HepG2 (cell line): ENCODE results near the gene PARP1. TPM values are rescaled to one million over a fixed set of nuclear protein-coding genes. Genes with fewer than 3 reads are reported as not detected.

Experiments
- ATAC-seq: fragments of 200-7000 bp; cut with Tn5 transposase; 3 replicates; pipeline ENCODE4 v1.9.1; 2020; ENCODE audit warnings: mild to moderate bottlenecking, moderate library complexity
- BruUV-seq: library from RNA; stranded (reverse); fragments of 400-500 nt; replicated peaks from 2 replicates; lab custom pipeline; 2021; lab: Mats Ljungman, UMichigan
- CTCF ChIA-PET: fragments of 300-600 bp; formaldehyde crosslinking; extraction: SDS; loops from one replicate; lab custom pipeline; 2021; ENCODE audit warnings: low total read pairs, inconsistent platforms, low intra/inter-chr PET ratio; lab: Yijun Ruan, JAX
- POLR2A ChIA-PET: fragments of 350-600 bp; sonication (Branson Sonifier 250); formaldehyde crosslinking; loops from one replicate; lab custom pipeline; 2020; ENCODE audit warnings: antibody characterized with exemption, inconsistent platforms; lab: Yijun Ruan, JAX
- DNase-seq: peaks from one replicate; pipeline ENCODE4 v3.0.0-alpha.2; 2015; ENCODE audit warnings: low spot score
- FAIRE-seq: peaks from 3 replicates; lab custom pipeline; 2011; peaks lifted over from hg19 to GRCh38; lab: Jason Lieb, UNC
- H2AFZ ChIP-seq: one replicate; pipeline ENCODE4 v1.6.1; 2011; ENCODE audit warnings: low read length, inconsistent platforms
- H3K27ac ChIP-seq: fragments of 300-600 bp; 3 replicates; pipeline ENCODE4 v1.8.0; 2011; ENCODE audit warnings: mixed run types, mild to moderate bottlenecking, mixed read lengths, low read length, inconsistent platforms; ENCODE audit not compliant: insufficient read depth; ENCODE audit errors: extremely low read length
- H3K27me3 ChIP-seq, 2 experiments: fragments of 200-600 bp in 1 of 2; 2 replicates in 1 of 2; 3 replicates in 1 of 2; pipeline versions ENCODE4 v1.6.0 to v1.8.0; 2011; ENCODE audit warnings: low read length in 2 of 2, mild to moderate bottlenecking in 2 of 2, moderate library complexity in 2 of 2, inconsistent platforms in 1 of 2; ENCODE audit not compliant: insufficient read depth in 2 of 2, control insufficient read depth in 1 of 2
- H3K36me3 ChIP-seq, 2 experiments: fragments of 200-600 bp in 1 of 2; replicated peaks in 1 of 2; 2 replicates in 1 of 2; 3 replicates in 1 of 2; pipeline versions ENCODE4 v1.5.1 to v1.8.0; 2011; ENCODE audit warnings: low read length in 2 of 2, inconsistent platforms in 1 of 2; ENCODE audit not compliant: insufficient read depth in 2 of 2, control insufficient read depth in 1 of 2
- H3K4me1 ChIP-seq: 2 replicates; pipeline ENCODE4 v1.5.1; 2012; ENCODE audit warnings: low read length, inconsistent platforms; ENCODE audit not compliant: insufficient read depth
- H3K4me2 ChIP-seq: 2 replicates; pipeline ENCODE4 v1.6.0; 2011; ENCODE audit warnings: low read depth, low read length, inconsistent platforms
- H3K4me3 ChIP-seq, 3 experiments: fragments of 200-600 bp in 1 of 3; sonication (generic), shearing (Covaris generic) in 1 of 3; replicated peaks in 1 of 3; 2 replicates each; pipeline ENCODE4 v1.5.1; 2011 to 2016; ENCODE audit warnings: low read length in 3 of 3, inconsistent platforms in 2 of 3, low read depth in 2 of 3, mild to moderate bottlenecking in 2 of 3, control low read depth in 1 of 3, mixed read lengths in 1 of 3; ENCODE audit not compliant: insufficient read depth in 1 of 3
- H3K79me2 ChIP-seq: one replicate; pipeline ENCODE4 v1.6.1; 2011; ENCODE audit warnings: low read length, inconsistent platforms; ENCODE audit not compliant: insufficient read depth
- H3K9ac ChIP-seq: 2 replicates; pipeline ENCODE4 v1.6.0; 2011; ENCODE audit warnings: mild to moderate bottlenecking, low read depth, low read length, inconsistent platforms; ENCODE audit not compliant: insufficient read depth
- H3K9me3 ChIP-seq: 2 replicates; pipeline ENCODE4 v1.5.1; 2012; ENCODE audit warnings: mild to moderate bottlenecking, low read length
- H4K20me1 ChIP-seq: 2 replicates; pipeline ENCODE4 v1.6.0; 2011; ENCODE audit warnings: inconsistent platforms, mild to moderate bottlenecking, low read length, moderate library complexity; ENCODE audit not compliant: insufficient read depth
- FOXK2 ChIP-seq: fragments of 450-650 bp; IDR thresholded peaks from 2 replicates; pipeline ENCODE4 v1.6.1; 2016
- HNRNPUL1 ChIP-seq: fragments of 200-400 bp; formaldehyde crosslinking; IDR thresholded peaks from 2 replicates; pipeline ENCODE4 v1.6.1; 2017; ENCODE audit warnings: low read depth, mild to moderate bottlenecking, low read length, moderate library complexity
- KDM6A ChIP-seq: IDR thresholded peaks from 2 replicates; pipeline ENCODE4 v1.6.1; 2016; ENCODE audit warnings: low read depth
- NFKBIZ ChIP-seq: IDR thresholded peaks from 2 replicates; pipeline ENCODE4 v1.6.1; 2018; ENCODE audit warnings: missing genetic modification reagents, missing compliant biosample characterization
- RBFOX2 ChIP-seq: fragments of 200-400 bp; formaldehyde crosslinking; IDR thresholded peaks from 2 replicates; pipeline ENCODE4 v1.6.1; 2017; ENCODE audit warnings: low read depth, mild to moderate bottlenecking, low read length
- RFX3 ChIP-seq: IDR thresholded peaks from 2 replicates; pipeline ENCODE4 v1.6.1; 2016; ENCODE audit warnings: missing biosample characterization, missing genetic modification reagents
- SP1 ChIP-seq, 2 experiments: fragments of 450-650 bp in 1 of 2; sonication (generic) in 1 of 2; formaldehyde crosslinking in 1 of 2; IDR thresholded peaks; 2 replicates each; pipeline versions ENCODE4 v1.4.0 to v1.6.1; 2016 to 2020; ENCODE audit warnings: missing genetic modification reagents in 1 of 2
- U2AF2 ChIP-seq: fragments of 200-400 bp; formaldehyde crosslinking; IDR thresholded peaks from 2 replicates; pipeline ENCODE4 v1.6.1; 2017; ENCODE audit warnings: low read depth, mild to moderate bottlenecking, low read length
- ZFP37 ChIP-seq: sonication (generic); formaldehyde crosslinking; IDR thresholded peaks from 2 replicates; pipeline ENCODE4 v1.4.0; 2020; ENCODE audit warnings: missing genetic modification reagents, borderline replicate concordance
- ZNF24 ChIP-seq: fragments of 450-650 bp; IDR thresholded peaks from 2 replicates; pipeline ENCODE4 v1.6.1; 2017; ENCODE audit warnings: antibody characterized with exemption, mild to moderate bottlenecking
- ZNF30 ChIP-seq: sonication (generic); formaldehyde crosslinking; IDR thresholded peaks from 2 replicates; pipeline ENCODE4 v1.5.0; 2020; ENCODE audit warnings: mild to moderate bottlenecking, missing genetic modification reagents
- ZNF317 ChIP-seq: sonication (generic); formaldehyde crosslinking; IDR thresholded peaks from 2 replicates; pipeline ENCODE4 v1.5.0; 2020; ENCODE audit warnings: mild to moderate bottlenecking, missing genetic modification reagents
- ZNF382 ChIP-seq: sonication (generic); formaldehyde crosslinking; IDR thresholded peaks from 2 replicates; pipeline ENCODE4 v1.5.0; 2020; ENCODE audit warnings: missing genetic modification reagents, mild to moderate bottlenecking, borderline replicate concordance
- ZNF431 ChIP-seq: sonication (generic); formaldehyde crosslinking; IDR thresholded peaks from 2 replicates; pipeline ENCODE4 v1.9.0; 2022; ENCODE audit warnings: missing genetic modification reagents, low read depth, mild to moderate bottlenecking, borderline replicate concordance
- ZNF549 ChIP-seq: sonication (generic); formaldehyde crosslinking; IDR thresholded peaks from 2 replicates; pipeline ENCODE4 v1.5.0; 2020; ENCODE audit warnings: missing genetic modification reagents
- ZNF564 ChIP-seq: sonication (generic); formaldehyde crosslinking; IDR thresholded peaks from 2 replicates; pipeline ENCODE4 v1.8.1; 2023; ENCODE audit warnings: mild to moderate bottlenecking, missing genetic modification reagents
- WGBS: methylation state at CpG from one replicate; pipeline ENCODE4 v1.1.6; 2017; ENCODE audit warnings: low lambda C conversion rate; 5-methylcytosine and 5-hydroxymethylcytosine counted together
- in situ Hi-C: cut with HindIII; loops from 2 replicates; pipeline ENCODE4 v1.10.0; 2017; ENCODE audit warnings: low pct_unique_long_range_greater_than_20kb; ENCODE audit not compliant: extremely low pct_ligation_motif_present
- intact Hi-C: fragments of 100-400 bp; cut with micrococcal nuclease; formaldehyde crosslinking; loops from one replicate; pipeline ENCODE4 v1.10.0; 2022; ENCODE audit not compliant: unreplicated experiment
- polyA plus RNA-seq, 8 experiments: library from polyadenylated mRNA; depleted of rRNA in 3 of 8; stranded (reverse) in 7 of 8; unstranded in 1 of 8; fragments of >200 nt; fragmentation: Illumina TruSeq in 4 of 8; extraction: Trizol in 4 of 8; gene quantifications; 2 replicates each; pipeline versions ENCODE4 v1.2.1 to v1.2.3, GENCODE V29; 2011 to 2016; ENCODE audit warnings: low read depth in 4 of 8, missing spikeins in 1 of 8, mixed read lengths in 1 of 8; ENCODE audit not compliant: insufficient read depth in 1 of 8
- total RNA-seq, 5 experiments: library from RNA; depleted of rRNA; stranded (reverse); fragments of >200 nt; fragmentation: Illumina TruSeq; extraction: Trizol; gene quantifications; 2 replicates each; pipeline ENCODE4 v1.2.3, GENCODE V29; 2016; ENCODE audit warnings: low read depth in 1 of 5
- TF ChIP-seq, protein P1 (sequence below): sonication (generic); formaldehyde crosslinking; IDR thresholded peaks from 2 replicates; pipeline ENCODE4 v1.5.0; 2020; ENCODE audit warnings: missing genetic modification reagents
- TF ChIP-seq, protein P2 (sequence below): sonication (generic); formaldehyde crosslinking; IDR thresholded peaks from 2 replicates; pipeline ENCODE4 v1.8.0; 2022; ENCODE audit warnings: missing genetic modification reagents, low read depth, mild to moderate bottlenecking, borderline replicate concordance
- TF ChIP-seq, protein P3 (sequence below): IDR thresholded peaks from 2 replicates; pipeline ENCODE4 v1.6.1; 2012; ENCODE audit warnings: low read depth, low read length, improper control_type of control experiment

PARP1 gene
- total and polyA plus RNA-seq, 2 of the 13 experiments (the other 11 are each of a cell fraction or from before 2014, with no cell fraction given), result 50.1 to 85.2 TPM

DNA sequence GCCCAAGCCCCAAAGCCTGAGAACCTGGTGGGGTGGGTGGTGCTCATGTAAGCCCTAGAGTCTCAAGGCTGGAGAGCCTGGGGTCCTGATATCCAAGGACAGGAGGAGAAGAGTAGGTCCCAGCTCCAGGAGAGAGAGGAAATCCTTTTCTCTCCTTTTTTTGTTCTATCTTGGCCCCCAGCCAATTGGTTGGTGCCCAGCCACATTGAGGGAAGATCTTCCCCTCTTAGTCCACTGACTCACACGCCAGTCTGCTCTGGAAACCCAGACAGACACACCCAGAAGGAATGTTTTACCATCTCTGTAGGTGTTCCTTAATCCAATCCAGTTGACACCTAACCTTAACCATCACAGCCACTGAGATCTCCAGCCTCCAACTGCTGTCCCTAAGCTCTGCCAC is 82.7 kb downstream of the PARP1 start:
- 0% methylated on average over 1 of the region's 1 CpG for WGBS
- H4K20me1 ChIP-seq, result no peaks in the 10 kb centered on the region
- TF ChIP-seq ZNF317 (no peak), ZNF431 (CRISPR knock-in tag) (no peak), FOXK2 (no peak), NFKBIZ (CRISPR knock-in tag) (no peak), RFX3 (CRISPR knock-in tag) (no peak), HNRNPUL1 (no peak), ZNF24 (no peak)
- TF ChIP-seq, protein P1, sequence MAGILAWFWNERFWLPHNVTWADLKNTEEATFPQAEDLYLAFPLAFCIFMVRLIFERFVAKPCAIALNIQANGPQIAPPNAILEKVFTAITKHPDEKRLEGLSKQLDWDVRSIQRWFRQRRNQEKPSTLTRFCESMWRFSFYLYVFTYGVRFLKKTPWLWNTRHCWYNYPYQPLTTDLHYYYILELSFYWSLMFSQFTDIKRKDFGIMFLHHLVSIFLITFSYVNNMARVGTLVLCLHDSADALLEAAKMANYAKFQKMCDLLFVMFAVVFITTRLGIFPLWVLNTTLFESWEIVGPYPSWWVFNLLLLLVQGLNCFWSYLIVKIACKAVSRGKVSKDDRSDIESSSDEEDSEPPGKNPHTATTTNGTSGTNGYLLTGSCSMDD (CRISPR knock-in tag), result no peak
- TF ChIP-seq, all 625 proteins: peak for 0
- ChIA-PET CTCF (no interaction called here), POLR2A (interaction anchor here (0.9 kb wide), 1 partner anchor 16 kb away, joined by 3 read pairs; the partner anchor contains the start of gene LIN9)
- Histone ChIP-seq H3K4me3 (no peak overlapping the region), H3K27ac (no peak overlapping the region), H3K36me3 (no peaks in the 10 kb centered on the region), H3K4me1 (peaks cover 22% of the 10 kb centered on the region), H3K9ac (no peak overlapping the region), H2AFZ (no peak overlapping the region), H3K79me2 (no peaks in the 10 kb centered on the region), H3K4me2 (no peak overlapping the region), H3K27me3 (0 out of 5 replicates have a peak, but pooled peaks cover 0 to 1% of the 10 kb centered on the region in 2 experiments), H3K9me3 (no peaks in the 10 kb centered on the region)
- no peak for ATAC-seq
- no peak for DNase-seq
- in situ Hi-C loops (no loop called here), intact Hi-C loops (no loop called here)
- no TSS peak for BruUV-seq
- FAIRE-seq, result no peak

DNA sequence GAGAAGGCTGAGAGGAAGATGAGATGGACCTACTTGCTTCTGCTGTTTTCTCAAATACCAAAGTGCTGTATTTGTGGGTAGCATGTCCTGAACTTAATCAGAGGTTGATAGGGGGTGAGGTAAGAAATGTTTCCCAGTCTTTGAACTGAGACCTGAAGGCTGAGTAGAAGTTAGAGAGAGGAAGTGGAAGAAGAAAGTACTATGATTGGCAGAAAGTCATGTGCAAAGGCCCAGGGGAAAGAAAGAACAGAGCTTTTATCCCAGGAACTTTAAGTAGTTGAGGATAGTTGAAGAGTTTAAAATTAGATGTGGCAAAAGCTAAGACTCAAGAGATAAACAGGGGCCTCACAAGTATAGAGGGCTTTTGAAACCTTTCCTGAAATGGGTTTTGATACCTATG is 83.4 kb downstream of the PARP1 start:
- POLR2A ChIA-PET, result no interaction called here
- no peaks in the 10 kb centered on the region for H4K20me1 ChIP-seq
- H3K4me2 ChIP-seq, result no peak overlapping the region
- peaks cover 22% of the 10 kb centered on the region for H3K4me1 ChIP-seq
- FAIRE-seq, result no peak
- H2AFZ ChIP-seq, result no peak overlapping the region
- CTCF ChIA-PET, result no interaction called here
- intact Hi-C loops (no loop called here), in situ Hi-C loops (no loop called here)
- BruUV-seq, result no TSS peak
- no peaks in the 10 kb centered on the region for H3K79me2 ChIP-seq
- H3K9ac ChIP-seq, result no peak overlapping the region
- H3K27ac ChIP-seq, result no peak overlapping the region
- no peak for DNase-seq
- H3K27me3 ChIP-seq, result 0 out of 5 replicates have a peak, but pooled peaks cover 0 to 1% of the 10 kb centered on the region in 2 experiments
- no peaks in the 10 kb centered on the region for H3K36me3 ChIP-seq
- no peaks in the 10 kb centered on the region for H3K9me3 ChIP-seq
- no peak overlapping the region for H3K4me3 ChIP-seq
- no peak for ATAC-seq
- TF ChIP-seq ZNF549 (CRISPR knock-in tag), result no peak
- TF ChIP-seq KDM6A, result no peak
- no peak for TF ChIP-seq ZFP37
- TF ChIP-seq ZNF382 (CRISPR knock-in tag), result no peak
- TF ChIP-seq RBFOX2, result no peak
- TF ChIP-seq SP1 (IDR thresholded peaks at IDR 0.05), result no peak
- TF ChIP-seq SP1 (CRISPR knock-in tag; IDR thresholded peaks at IDR 0.05), result no peak
- TF ChIP-seq, protein P2, sequence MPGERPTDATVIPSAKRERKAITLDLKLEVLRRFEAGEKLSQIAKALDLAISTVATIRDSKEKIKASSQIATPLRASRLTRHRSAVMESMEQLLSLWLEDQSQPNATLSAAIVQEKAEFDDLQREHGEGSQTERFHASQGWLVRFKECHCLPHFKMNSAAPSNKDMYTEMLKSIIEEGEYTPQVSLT, result no peak
- TF ChIP-seq U2AF2, result no peak
- TF ChIP-seq ZNF564 (CRISPR knock-in tag), result no peak
- TF ChIP-seq, protein P3, sequence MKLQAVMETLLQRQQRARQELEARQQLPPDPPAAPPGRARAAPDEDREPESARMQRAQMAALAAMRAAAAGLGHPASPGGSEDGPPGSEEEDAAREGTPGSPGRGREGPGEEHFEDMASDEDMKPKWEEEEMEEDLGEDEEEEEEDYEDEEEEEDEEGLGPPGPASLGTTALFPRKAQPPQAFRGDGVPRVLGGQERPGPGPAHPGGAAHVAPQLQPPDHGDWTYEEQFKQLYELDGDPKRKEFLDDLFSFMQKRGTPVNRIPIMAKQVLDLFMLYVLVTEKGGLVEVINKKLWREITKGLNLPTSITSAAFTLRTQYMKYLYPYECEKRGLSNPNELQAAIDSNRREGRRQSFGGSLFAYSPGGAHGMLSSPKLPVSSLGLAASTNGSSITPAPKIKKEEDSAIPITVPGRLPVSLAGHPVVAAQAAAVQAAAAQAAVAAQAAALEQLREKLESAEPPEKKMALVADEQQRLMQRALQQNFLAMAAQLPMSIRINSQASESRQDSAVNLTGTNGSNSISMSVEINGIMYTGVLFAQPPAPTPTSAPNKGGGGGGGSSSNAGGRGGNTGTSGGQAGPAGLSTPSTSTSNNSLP, result no peak
- TF ChIP-seq ZNF30 (CRISPR knock-in tag), result no peak
